Stomach (tissue), 9 donors: ENCODE measurements around the gene PDE4DIP. TPM values are rescaled to one million over a fixed set of nuclear protein-coding genes. Genes with fewer than 3 reads are reported as not detected.
"Not testable (repeated sequence)": the region's sequence is repeated elsewhere in the genome, so short reads cannot be mapped to it uniquely, and the experiment has no call there.

Experiments
- DNase-seq, 2 donors: peaks; one replicate each; pipeline versions ENCODE4 v3.0.0 to v3.0.0-alpha.2; 2013 to 2019
- H3K27ac ChIP-seq, 5 donors: fragments of 200-600 bp in 4 of 5; sonication (generic) in 4 of 5; one replicate each; pipeline ENCODE4 v1.5.1; 2013 to 2019; ENCODE audit warnings: mild to moderate bottlenecking in 1 of 5, moderate library complexity in 1 of 5
- H3K27me3 ChIP-seq, 3 donors: fragments of 200-600 bp; sonication (generic); one replicate each; pipeline ENCODE4 v1.5.1; 2017 to 2019; ENCODE audit warnings: mixed run types in 1 of 3
- H3K36me3 ChIP-seq, 4 donors: fragments of 200-600 bp; sonication (generic); 1 replicate in 3 of 4; 2 replicates in 1 of 4; pipeline ENCODE4 v1.5.1; 2016 to 2019
- H3K4me1 ChIP-seq, 4 donors: fragments of 200-600 bp; sonication (generic); one replicate each; pipeline ENCODE4 v1.5.1; 2016 to 2019
- H3K4me3 ChIP-seq, 4 donors: fragments of 200-600 bp; sonication (generic) in 3 of 4; one replicate each; pipeline ENCODE4 v1.5.1; 2016 to 2019; ENCODE audit warnings: mild to moderate bottlenecking in 1 of 4
- H3K9me3 ChIP-seq, 4 donors: fragments of 200-600 bp; sonication (generic); one replicate each; pipeline ENCODE4 v1.5.1; 2016 to 2019
- WGBS, 5 donors: extraction: QIAGEN DNeasy Blood & Tissue Kit in 3 of 5; methylation state at CpG; one replicate each; pipeline versions ENCODE4 v1.1.5 to v1.1.7; 2013 to 2018; 5-methylcytosine and 5-hydroxymethylcytosine counted together
- intact Hi-C: fragments of 100-400 bp; cut with DNase I; formaldehyde crosslinking; loops from one replicate; pipeline ENCODE4 v1.15.1; 2023; ENCODE audit warnings: low total_unique reads
- polyA plus RNA-seq, 3 donors: library from polyadenylated mRNA; stranded (reverse); fragments of 200-250 nt; gene quantifications; one replicate each; pipeline ENCODE4 v1.2.3, GENCODE V29; 2013
- total RNA-seq, 5 donors: library from RNA; depleted of rRNA; stranded (reverse); fragments of >200 nt; gene quantifications; one replicate each; pipeline versions ENCODE4 v1.1.0 to v1.2.3, GENCODE V29; 2014 to 2016
- donor health status: healthy with polysubstance abuse.
- donor health status: Bipolar disorder and iron deficiency.
- donor health status: healthy.

Gene PDE4DIP
- total and polyA plus RNA-seq, 8 donors: 16.5 to 210 (median 57.3) TPM

- H3K27ac ChIP-seq, H3K36me3 ChIP-seq, H3K9me3 ChIP-seq, DNase-seq, intact Hi-C loops, H3K4me1 ChIP-seq, H3K27me3 ChIP-seq, H3K4me3 ChIP-seq: not testable (repeated sequence)
- no CpG with 5 or more reads among the region's 2 CpGs for WGBS, 5 donors
Observed at GRCh38 chr1:148879812-148880416, 35.7 kb downstream of the PDE4DIP start.

DNA sequence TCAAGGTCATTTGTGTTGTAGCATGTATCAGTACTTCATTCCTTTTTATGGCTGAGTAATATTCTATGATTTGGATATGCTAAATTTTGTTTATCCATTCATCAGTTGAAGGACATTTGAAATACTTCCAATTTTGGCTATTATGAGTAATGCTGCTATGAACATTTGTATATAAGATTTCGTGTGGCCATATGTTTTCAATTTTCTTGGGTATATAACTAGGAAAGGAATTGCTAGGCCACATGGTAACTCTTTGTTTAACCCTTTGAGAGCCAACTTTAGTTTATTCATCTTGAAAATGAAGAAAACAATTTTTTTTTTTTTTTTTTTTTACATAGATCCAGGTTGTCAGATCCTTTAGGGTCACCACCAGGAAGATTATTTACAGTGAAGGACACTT lies 37.0 kb downstream of the PDE4DIP start:
- H3K4me3 ChIP-seq, H3K27me3 ChIP-seq, H3K36me3 ChIP-seq, H3K4me1 ChIP-seq, intact Hi-C loops, H3K27ac ChIP-seq, DNase-seq, H3K9me3 ChIP-seq: not testable (repeated sequence)
- WGBS, 5 donors: no CpG with 5 or more reads among the region's 1 CpG

- H3K4me1 ChIP-seq, H3K27me3 ChIP-seq, H3K9me3 ChIP-seq, H3K4me3 ChIP-seq, H3K27ac ChIP-seq, H3K36me3 ChIP-seq, intact Hi-C loops, DNase-seq: not testable (repeated sequence)
- WGBS, 5 donors: 54 to 75% (median 67%) methylated on average over 1 to 2 of the region's 4 CpGs
Observed at GRCh38 chr1:148885219-148885618, 41.0 kb downstream of the PDE4DIP start.

DNA sequence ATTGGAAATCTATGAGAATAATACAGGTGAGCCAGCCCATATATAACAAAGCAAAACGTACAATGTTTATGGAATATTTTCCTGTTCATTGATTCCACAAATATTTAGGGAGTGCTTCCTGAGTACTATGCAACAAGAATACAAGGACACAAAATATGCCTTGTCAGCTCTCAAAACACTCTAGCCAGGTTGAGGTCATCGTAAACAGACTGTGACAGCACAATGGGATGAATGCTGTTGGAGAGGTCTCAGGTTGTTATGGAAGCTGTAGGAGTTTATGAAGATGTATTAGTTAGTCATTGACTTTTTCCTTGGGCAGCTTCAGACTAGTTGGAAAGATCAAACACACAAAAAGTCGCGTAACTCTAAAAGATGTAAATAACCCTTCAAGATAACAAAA lies 42.1 kb downstream of the PDE4DIP start:
- no CpG with 5 or more reads among the region's 4 CpGs for WGBS, 5 donors
- H3K9me3 ChIP-seq, DNase-seq, H3K27me3 ChIP-seq, H3K4me1 ChIP-seq, H3K27ac ChIP-seq, H3K4me3 ChIP-seq, H3K36me3 ChIP-seq, intact Hi-C loops: not testable (repeated sequence)

- H3K9me3 ChIP-seq, H3K27ac ChIP-seq, H3K4me3 ChIP-seq, H3K27me3 ChIP-seq, DNase-seq, intact Hi-C loops, H3K4me1 ChIP-seq, H3K36me3 ChIP-seq: not testable (repeated sequence)
- WGBS, 5 donors: no CpG with 5 or more reads among the region's 5 CpGs
Observed at GRCh38 chr1:148888597-148888996, 44.4 kb downstream of the PDE4DIP start.

GRCh38 chr1:148889267-148890074 lies 45.2 kb downstream of the PDE4DIP start:
- not testable (repeated sequence) for H3K4me1 ChIP-seq

DNA sequence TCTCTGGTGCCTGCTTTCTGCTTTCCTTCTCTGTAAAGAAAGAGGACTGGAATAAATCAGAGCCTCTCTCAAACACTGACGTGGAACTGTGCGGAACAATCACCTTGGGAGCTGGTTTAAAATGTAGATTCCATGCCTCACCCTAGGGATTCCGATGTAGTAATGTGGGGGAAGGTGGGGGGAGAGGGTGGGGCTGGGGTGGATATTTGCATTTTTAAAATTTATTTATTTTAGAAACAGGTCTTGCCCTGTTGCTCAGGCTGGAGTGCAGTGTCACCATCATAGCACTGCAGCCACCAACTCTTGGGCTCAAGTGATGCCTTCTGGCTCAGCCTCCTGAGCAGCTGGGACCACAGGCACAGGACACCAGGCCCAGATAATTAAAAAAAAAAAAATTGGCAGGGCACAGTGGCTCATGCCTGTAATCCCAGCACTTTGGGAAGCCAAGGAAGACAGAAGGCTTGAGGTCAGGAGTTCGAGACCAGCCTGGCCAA lies 45.9 kb downstream of the PDE4DIP start:
- intact Hi-C loops, H3K9me3 ChIP-seq, H3K4me3 ChIP-seq, H3K36me3 ChIP-seq, H3K27ac ChIP-seq, DNase-seq, H3K27me3 ChIP-seq, H3K4me1 ChIP-seq: not testable (repeated sequence)
- WGBS, 5 donors: no CpG with 5 or more reads among the region's 4 CpGs

More at GRCh38 chr1:148889267-148890074, 45.2 kb downstream of the PDE4DIP start:
- WGBS, 5 donors: 56% methylated on average over 9 of the region's 28 CpGs; no CpG with 5 or more reads in 4 of the 5 donors
- H3K9me3 ChIP-seq, H3K4me3 ChIP-seq, intact Hi-C loops, DNase-seq, H3K36me3 ChIP-seq, H3K27me3 ChIP-seq, H3K27ac ChIP-seq: not testable (repeated sequence)

DNA sequence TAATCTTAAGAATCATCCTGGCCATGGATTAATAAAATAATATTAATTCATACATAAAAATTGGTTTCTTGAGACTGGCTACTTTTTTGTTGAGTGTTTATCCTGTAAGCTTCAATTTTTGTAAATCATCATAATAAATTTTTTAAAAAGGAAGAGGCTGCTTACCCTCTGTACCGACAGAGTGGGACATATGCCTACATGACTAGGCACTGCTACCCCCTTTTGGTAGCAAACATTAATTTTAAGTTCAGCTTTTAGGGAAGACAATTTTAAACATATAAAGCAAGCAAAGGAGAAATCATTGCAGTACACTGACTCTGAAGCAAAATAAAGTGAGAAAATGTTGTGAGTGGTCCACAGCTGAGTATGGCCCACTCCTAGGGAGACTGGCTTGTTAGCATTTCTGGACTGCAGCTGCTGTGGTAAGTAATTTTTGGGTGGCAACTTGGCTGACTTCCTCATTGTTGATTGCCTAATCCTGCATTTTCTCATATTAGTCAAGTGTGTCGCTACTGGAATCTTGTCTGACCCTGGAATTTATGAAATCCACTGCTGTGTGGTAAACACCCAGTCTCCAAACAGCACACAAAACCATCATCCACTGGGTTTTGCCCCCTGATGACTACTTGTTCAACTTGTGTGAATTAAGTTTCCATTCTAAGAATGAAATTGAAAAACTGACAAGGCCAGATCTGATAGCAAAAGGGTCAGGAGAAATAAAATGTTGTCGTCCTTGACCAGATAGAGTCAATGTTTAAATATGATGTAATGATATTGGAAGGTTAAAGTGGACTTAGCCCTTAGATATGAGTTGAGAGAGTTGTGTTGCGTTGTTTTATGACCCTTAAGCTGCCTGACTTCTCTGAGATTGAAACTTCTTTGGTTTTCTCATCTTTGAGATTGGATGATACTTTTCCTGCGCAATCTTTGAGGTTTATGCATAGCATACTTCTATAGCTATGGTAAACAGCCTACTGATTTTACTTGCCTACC lies 50.4 kb downstream of the PDE4DIP start:
- DNase-seq, H3K27ac ChIP-seq, H3K4me3 ChIP-seq, H3K9me3 ChIP-seq, H3K4me1 ChIP-seq, H3K36me3 ChIP-seq, H3K27me3 ChIP-seq, intact Hi-C loops: not testable (repeated sequence)
- no CpG with 5 or more reads among the region's 5 CpGs for WGBS, 5 donors

DNA sequence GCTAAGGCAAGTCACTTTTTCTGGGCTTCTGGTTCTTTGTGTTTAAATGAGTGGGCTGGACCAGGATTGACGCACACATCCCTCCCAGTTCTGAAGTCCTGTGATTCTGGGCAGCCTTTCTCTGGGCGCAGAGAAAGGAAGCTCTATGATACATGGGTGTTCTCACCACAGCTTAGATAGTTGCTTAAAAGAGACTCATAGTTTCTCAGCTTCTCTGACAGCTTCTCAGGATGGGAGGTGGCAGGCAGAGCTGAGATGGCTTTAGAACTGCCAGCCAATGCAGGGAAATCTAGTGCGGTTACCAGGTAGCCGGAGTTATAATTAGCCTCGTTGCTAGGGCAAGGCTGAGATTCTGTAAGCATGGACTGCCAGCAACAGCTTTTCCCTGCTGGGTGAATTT lies 55.8 kb downstream of the PDE4DIP start:
- H3K4me3 ChIP-seq, H3K27me3 ChIP-seq, H3K4me1 ChIP-seq, intact Hi-C loops, H3K9me3 ChIP-seq, H3K27ac ChIP-seq, H3K36me3 ChIP-seq, DNase-seq: not testable (repeated sequence)
- WGBS, 5 donors: no CpG with 5 or more reads among the region's 5 CpGs

- H3K27ac ChIP-seq: not testable (repeated sequence)
Observed at GRCh38 chr1:148900691-148901090, 56.5 kb downstream of the PDE4DIP start.

DNA sequence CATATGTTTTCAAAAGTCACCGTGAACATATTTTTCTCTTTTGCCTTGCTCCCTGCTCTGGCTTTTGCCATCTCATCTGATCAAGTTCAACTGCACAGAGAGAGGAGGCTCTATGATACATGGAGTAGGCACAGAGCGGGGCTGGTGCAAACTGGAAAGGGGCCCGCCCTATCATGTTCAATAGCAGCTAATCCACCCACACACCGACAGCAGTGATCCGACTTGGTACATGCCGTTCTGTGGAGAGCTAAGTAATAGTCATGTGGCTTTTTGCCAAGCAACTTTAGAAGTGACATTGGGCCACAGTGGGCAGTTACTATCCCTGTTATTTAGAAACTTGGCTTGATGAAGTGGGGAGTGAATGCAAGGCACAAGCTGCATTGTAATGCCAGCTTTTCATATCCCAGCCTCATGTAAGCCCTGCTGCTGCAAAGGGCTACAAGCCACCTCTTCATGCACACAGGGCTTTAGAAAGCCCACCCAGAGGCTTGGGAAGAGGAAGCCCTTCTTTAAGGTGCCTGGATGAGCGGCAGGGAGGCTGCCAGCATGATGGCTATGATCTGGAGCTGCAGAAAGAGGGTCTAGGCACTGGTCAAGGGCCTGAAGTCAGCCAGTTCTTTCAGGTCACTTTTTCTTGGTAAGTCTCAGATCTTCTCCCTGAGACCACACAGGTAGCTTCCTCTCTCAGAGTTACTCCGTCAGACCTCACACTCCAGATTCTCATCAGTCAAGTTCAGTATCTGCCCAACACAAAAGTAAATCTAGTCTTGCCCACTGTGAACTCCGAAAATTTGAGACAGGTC lies 57.1 kb downstream of the PDE4DIP start:
- intact Hi-C loops, H3K9me3 ChIP-seq, H3K4me3 ChIP-seq, DNase-seq, H3K27me3 ChIP-seq, H3K36me3 ChIP-seq, H3K27ac ChIP-seq, H3K4me1 ChIP-seq: not testable (repeated sequence)
- 54 to 71% methylated on average over 1 to 2 of the region's 9 CpGs; no CpG with 5 or more reads in 3 of the 5 donors for WGBS, 5 donors

More at GRCh38 chr1:148900691-148901090, 56.5 kb downstream of the PDE4DIP start:
- H3K27me3 ChIP-seq, intact Hi-C loops, H3K9me3 ChIP-seq, H3K4me3 ChIP-seq, DNase-seq, H3K4me1 ChIP-seq, H3K36me3 ChIP-seq: not testable (repeated sequence)
- no CpG with 5 or more reads among the region's 3 CpGs for WGBS, 5 donors
